Uterus (tissue), 4 donors: Measurements from ENCODE around the gene FOXC2. TPM values are rescaled to one million over a fixed set of nuclear protein-coding genes. Genes with fewer than 3 reads are reported as not detected.

Experiments used
- DNase-seq, 2 donors: peaks; one replicate each; pipeline ENCODE4 v3.0.0-alpha.2; 2019 to 2020
- H3K27ac ChIP-seq, 2 donors: fragments of 200-600 bp; sonication (generic); 1 replicate in 1 of 2; 2 replicates in 1 of 2; pipeline ENCODE4 v1.5.1; 2016 to 2018
- H3K27me3 ChIP-seq, 2 donors: fragments of 200-600 bp; sonication (generic); one replicate each; pipeline ENCODE4 v1.5.1; 2018 to 2019; ENCODE audit warnings: control low read depth in 1 of 2
- H3K36me3 ChIP-seq, 2 donors: fragments of 200-600 bp; sonication (generic); one replicate each; pipeline ENCODE4 v1.5.1; 2019; ENCODE audit warnings: control low read depth in 1 of 2
- H3K4me1 ChIP-seq, 2 donors: fragments of 200-600 bp; sonication (generic); one replicate each; pipeline ENCODE4 v1.5.1; 2018 to 2019; ENCODE audit warnings: control low read depth in 1 of 2
- H3K4me3 ChIP-seq, 2 donors: fragments of 200-600 bp; sonication (generic); 1 replicate in 1 of 2; 2 replicates in 1 of 2; pipeline ENCODE4 v1.5.1; 2018 to 2019; ENCODE audit warnings: mild to moderate bottlenecking in 1 of 2
- H3K9me3 ChIP-seq, 2 donors: fragments of 200-600 bp; sonication (generic); one replicate each; pipeline ENCODE4 v1.5.1; 2019; ENCODE audit warnings: control low read depth in 1 of 2
- CTCF ChIP-seq, 4 experiments: fragments of 200-600 bp in 2 of 4; fragments of 450-650 bp in 2 of 4; sonication (generic) in 2 of 4; IDR thresholded peaks; one replicate each; pipeline ENCODE4 v1.5.1; 2016 to 2019; ENCODE audit warnings: antibody characterized with exemption in 4 of 4, mild to moderate bottlenecking in 2 of 4, moderate library complexity in 1 of 4
- POLR2A ChIP-seq, 2 donors: fragments of 450-650 bp; IDR thresholded peaks; one replicate each; pipeline ENCODE4 v1.6.1; 2016; ENCODE audit warnings: antibody characterized with exemption in 2 of 2, mild to moderate bottlenecking in 1 of 2, moderate library complexity in 1 of 2
- intact Hi-C: fragments of 100-400 bp; cut with DNase I; formaldehyde crosslinking; loops from one replicate; pipeline ENCODE4 v1.15.1; 2023; ENCODE audit warnings: low total_unique reads
- total RNA-seq, 4 donors: library from RNA; depleted of rRNA in 3 of 4; stranded (reverse); fragments of >200 nt in 3 of 4; gene quantifications; one replicate each; pipeline versions ENCODE4 v1.1.0 to v1.2.4, GENCODE V29; 2014 to 2023
- donor health status: DM: yes; HTN: yes; CAD: no.

Gene FOXC2
- total RNA-seq, 4 donors from 2014 or later: 0.21 to 2.6 TPM; not detected in 2

GRCh38 chr16:86591270-86591669 lies 24.6 kb downstream of the FOXC2 start:
- no peaks in the 10 kb centered on the region for H3K36me3 ChIP-seq
- no peak for DNase-seq
- H3K4me3 ChIP-seq: no peak overlapping the region
- intact Hi-C loops: no loop called here
- H3K27ac ChIP-seq: no peak overlapping the region
- no peaks in the 10 kb centered on the region for H3K9me3 ChIP-seq
- peaks cover 0 to 22% of the 10 kb centered on the region in 2 donors for H3K27me3 ChIP-seq
- H3K4me1 ChIP-seq: no peaks in the 10 kb centered on the region
- no peak for TF ChIP-seq POLR2A (IDR thresholded peaks at IDR 0.05)
- TF ChIP-seq CTCF (IDR thresholded peaks at IDR 0.05): no peak

- peaks cover 0 to 22% of the 10 kb centered on the region in 2 donors for H3K27me3 ChIP-seq
Observed at GRCh38 chr16:86593913-86594620, 27.4 kb downstream of the FOXC2 start.

GRCh38 chr16:86594721-86595120 lies 28.1 kb downstream of the FOXC2 start:
- no peaks in the 10 kb centered on the region for H3K4me1 ChIP-seq
- H3K27ac ChIP-seq: no peak overlapping the region
- TF ChIP-seq POLR2A (IDR thresholded peaks at IDR 0.05) (no peak), CTCF (IDR thresholded peaks at IDR 0.05) (no peak)
- no peak for DNase-seq
- intact Hi-C loops: no loop called here
- no peaks in the 10 kb centered on the region for H3K9me3 ChIP-seq
- H3K36me3 ChIP-seq: no peaks in the 10 kb centered on the region
- H3K4me3 ChIP-seq: no peak overlapping the region
- peaks cover 0 to 22% of the 10 kb centered on the region in 2 donors for H3K27me3 ChIP-seq

More at GRCh38 chr16:86593913-86594620, 27.4 kb downstream of the FOXC2 start:
- Histone ChIP-seq H3K9me3 (no peaks in the 10 kb centered on the region), H3K27ac (no peak overlapping the region), H3K4me1 (no peaks in the 10 kb centered on the region), H3K4me3 (no peak overlapping the region), H3K36me3 (no peaks in the 10 kb centered on the region)
- no peak for TF ChIP-seq CTCF (IDR thresholded peaks at IDR 0.05)
- no peak for TF ChIP-seq POLR2A (IDR thresholded peaks at IDR 0.05)
- no peak for DNase-seq
- intact Hi-C loops: no loop called here

- TF ChIP-seq POLR2A (IDR thresholded peaks at IDR 0.05): no peak
- TF ChIP-seq CTCF (IDR thresholded peaks at IDR 0.05): no peak
- Histone ChIP-seq H3K9me3 (no peaks in the 10 kb centered on the region), H3K27ac (no peak overlapping the region), H3K4me1 (no peaks in the 10 kb centered on the region), H3K27me3 (peaks cover 0 to 22% of the 10 kb centered on the region in 2 donors), H3K36me3 (no peaks in the 10 kb centered on the region), H3K4me3 (no peak overlapping the region)
- no peak for DNase-seq
- intact Hi-C loops: no loop called here
Observed at GRCh38 chr16:86595983-86596605, 29.5 kb downstream of the FOXC2 start.

GRCh38 chr16:86597126-86597879 lies 30.7 kb downstream of the FOXC2 start:
- H3K9me3 ChIP-seq: no peaks in the 10 kb centered on the region
- H3K27ac ChIP-seq: no peak overlapping the region
- H3K36me3 ChIP-seq: no peaks in the 10 kb centered on the region
- H3K27me3 ChIP-seq: peaks cover 0 to 18% of the 10 kb centered on the region in 2 donors
- no peak overlapping the region for H3K4me3 ChIP-seq
- no peaks in the 10 kb centered on the region for H3K4me1 ChIP-seq
- intact Hi-C loops: no loop called here
- no peak for TF ChIP-seq CTCF (IDR thresholded peaks at IDR 0.05)
- no peak for TF ChIP-seq POLR2A (IDR thresholded peaks at IDR 0.05)
- no peak for DNase-seq
